Lower leg skin (tissue), 3 donors: Measurements from ENCODE around the gene EPO.

Source experiments
- CTCF ChIP-seq, 3 donors: fragments of 450-650 bp; IDR thresholded peaks; one replicate each; pipeline ENCODE4 v1.5.1; 2016; ENCODE audit warnings: antibody characterized with exemption in 3 of 3, mild to moderate bottlenecking in 3 of 3, moderate library complexity in 2 of 3
- POLR2A ChIP-seq, 2 donors: fragments of 450-650 bp; IDR thresholded peaks; one replicate each; pipeline ENCODE4 v1.6.1; 2016 to 2017; ENCODE audit warnings: antibody characterized with exemption in 2 of 2, mild to moderate bottlenecking in 1 of 2, moderate library complexity in 1 of 2

DNA sequence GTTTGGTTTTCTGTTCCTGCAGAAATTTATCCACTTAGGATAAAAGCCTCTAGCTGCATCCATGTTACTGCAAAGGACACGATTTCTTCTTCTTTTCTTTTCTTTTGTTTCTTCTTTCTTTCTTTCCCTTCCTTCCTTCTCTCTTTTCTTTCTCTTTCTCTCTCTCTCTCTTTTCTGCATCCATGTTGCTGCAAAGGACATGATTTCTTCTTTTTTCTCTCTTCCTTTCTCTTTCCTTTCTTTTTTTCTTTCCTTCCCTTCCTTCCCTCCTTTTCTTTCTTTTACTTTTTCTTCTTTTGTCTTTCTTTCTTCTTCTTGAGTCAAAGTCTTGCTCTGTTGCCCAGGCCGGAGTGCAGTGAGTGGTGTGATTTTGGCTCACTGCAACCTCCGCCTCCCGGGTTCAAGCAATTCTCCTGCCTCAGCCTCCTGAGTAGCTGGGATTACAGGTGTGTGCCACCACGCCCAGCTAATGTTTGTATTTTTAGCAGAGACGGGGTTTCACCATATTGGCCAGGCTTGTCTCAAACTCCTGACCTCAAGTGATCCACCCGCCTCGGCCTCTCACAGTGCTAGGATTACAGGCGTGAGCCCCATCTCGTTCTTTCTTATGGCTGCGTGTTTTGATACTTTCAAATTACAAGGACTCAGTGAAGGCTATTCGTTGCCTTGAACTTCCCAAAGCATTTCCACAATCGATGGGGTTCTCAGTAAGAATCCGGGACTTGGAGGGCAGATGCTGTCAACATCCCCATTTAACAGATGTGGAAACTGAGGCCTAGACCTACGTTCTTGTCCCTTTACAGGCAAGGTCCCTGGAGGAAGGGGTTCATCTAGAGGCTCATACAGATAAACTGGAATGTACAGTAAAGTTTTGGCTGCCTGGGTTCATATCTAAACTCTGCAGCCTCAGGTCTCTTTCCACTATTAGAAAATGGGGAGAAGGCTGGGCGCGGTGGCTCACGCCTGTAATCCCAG, 48.6 kb upstream of the EPO start:
- no peak for TF ChIP-seq CTCF (IDR thresholded peaks at IDR 0.05)
- TF ChIP-seq POLR2A (IDR thresholded peaks at IDR 0.05): no peak
